ENCODE data around the gene DNAAF5. TPM values are rescaled to one million over a fixed set of nuclear protein-coding genes. Genes with fewer than 3 reads are reported as not detected.

DNAAF5 gene
- total and polyA plus RNA-seq, 2 of the 13 experiments (the other 11 are each of a cell fraction or from before 2014, with no cell fraction given), result 11.9 to 21.5 TPM

GRCh38 chr7:732094-732541 is 5.6 kb downstream of the DNAAF5 start (continued):
- TF ChIP-seq UBTF (CRISPR knock-in tag; IDR thresholded peaks at IDR 0.05), result peak; percentile 74
- TF ChIP-seq ZBTB1 (CRISPR knock-in tag; IDR thresholded peaks at IDR 0.05; ENCODE audit: borderline replicate concordance), result no peak
- TF ChIP-seq ZNF292 (CRISPR knock-in tag; IDR thresholded peaks at IDR 0.05; ENCODE audit: borderline replicate concordance, low read depth), result peak; percentile 96
- TF ChIP-seq, protein P1, sequence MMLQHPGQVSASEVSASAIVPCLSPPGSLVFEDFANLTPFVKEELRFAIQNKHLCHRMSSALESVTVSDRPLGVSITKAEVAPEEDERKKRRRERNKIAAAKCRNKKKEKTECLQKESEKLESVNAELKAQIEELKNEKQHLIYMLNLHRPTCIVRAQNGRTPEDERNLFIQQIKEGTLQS (CRISPR knock-in tag; IDR thresholded peaks at IDR 0.05), result peak; percentile 89
- no peak for TF ChIP-seq RAD51 (IDR thresholded peaks at IDR 0.05; ENCODE audit: borderline replicate concordance)
- TF ChIP-seq THYN1 (CRISPR knock-in tag; IDR thresholded peaks at IDR 0.05; ENCODE audit: borderline replicate concordance, low read depth), result no peak
- TF ChIP-seq ATF2 (CRISPR knock-in tag; IDR thresholded peaks at IDR 0.05), result peak; percentile 75
- no peak for TF ChIP-seq ZNF543 (CRISPR knock-in tag; IDR thresholded peaks at IDR 0.05)
- peak; percentile 85 for TF ChIP-seq HNRNPL (IDR thresholded peaks at IDR 0.05; ENCODE audit: low read depth, low read length)
- TF ChIP-seq NR3C1 (CRISPR knock-in tag; IDR thresholded peaks at IDR 0.05), result no peak
- no peak for TF ChIP-seq MAFK (conservative IDR thresholded peaks at IDR 0.05 in 1 of 2, IDR thresholded peaks at IDR 0.05 in 1 of 2; ENCODE audit: low read length in 2 of 2)

All from HepG2 (cell line).